GM12872 (cell line): Measurements from ENCODE around the gene MMP17.

ENCODE experiments used
- CTCF ChIP-seq: IDR thresholded peaks from 3 replicates; pipeline ENCODE4 v1.5.1; 2011; ENCODE audit warnings: low read depth, mild to moderate bottlenecking, low read length, moderate library complexity; ENCODE audit not compliant: insufficient read depth

The MMP17 gene

DNA sequence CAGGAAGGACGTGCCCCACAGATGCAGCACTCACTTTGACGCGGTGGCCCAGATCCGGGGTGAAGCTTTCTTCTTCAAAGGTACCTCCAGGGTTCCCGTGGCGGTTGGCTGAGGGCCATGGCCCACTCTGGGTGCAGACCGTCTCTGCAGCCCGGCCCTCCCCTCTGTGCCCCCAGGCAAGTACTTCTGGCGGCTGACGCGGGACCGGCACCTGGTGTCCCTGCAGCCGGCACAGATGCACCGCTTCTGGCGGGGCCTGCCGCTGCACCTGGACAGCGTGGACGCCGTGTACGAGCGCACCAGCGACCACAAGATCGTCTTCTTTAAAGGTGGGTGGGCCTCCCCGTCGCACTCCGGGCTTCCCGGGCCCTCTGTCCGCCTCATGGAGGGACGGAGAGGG, 16.9 kb downstream of the MMP17 start:
- no peak for TF ChIP-seq CTCF

- no peak for TF ChIP-seq CTCF
Observed at GRCh38 chr12:131847456-131847855, 19.3 kb downstream of the MMP17 start.

- TF ChIP-seq CTCF, result no peak
Observed at GRCh38 chr12:131848753-131849152, 20.6 kb downstream of the MMP17 start.

DNA sequence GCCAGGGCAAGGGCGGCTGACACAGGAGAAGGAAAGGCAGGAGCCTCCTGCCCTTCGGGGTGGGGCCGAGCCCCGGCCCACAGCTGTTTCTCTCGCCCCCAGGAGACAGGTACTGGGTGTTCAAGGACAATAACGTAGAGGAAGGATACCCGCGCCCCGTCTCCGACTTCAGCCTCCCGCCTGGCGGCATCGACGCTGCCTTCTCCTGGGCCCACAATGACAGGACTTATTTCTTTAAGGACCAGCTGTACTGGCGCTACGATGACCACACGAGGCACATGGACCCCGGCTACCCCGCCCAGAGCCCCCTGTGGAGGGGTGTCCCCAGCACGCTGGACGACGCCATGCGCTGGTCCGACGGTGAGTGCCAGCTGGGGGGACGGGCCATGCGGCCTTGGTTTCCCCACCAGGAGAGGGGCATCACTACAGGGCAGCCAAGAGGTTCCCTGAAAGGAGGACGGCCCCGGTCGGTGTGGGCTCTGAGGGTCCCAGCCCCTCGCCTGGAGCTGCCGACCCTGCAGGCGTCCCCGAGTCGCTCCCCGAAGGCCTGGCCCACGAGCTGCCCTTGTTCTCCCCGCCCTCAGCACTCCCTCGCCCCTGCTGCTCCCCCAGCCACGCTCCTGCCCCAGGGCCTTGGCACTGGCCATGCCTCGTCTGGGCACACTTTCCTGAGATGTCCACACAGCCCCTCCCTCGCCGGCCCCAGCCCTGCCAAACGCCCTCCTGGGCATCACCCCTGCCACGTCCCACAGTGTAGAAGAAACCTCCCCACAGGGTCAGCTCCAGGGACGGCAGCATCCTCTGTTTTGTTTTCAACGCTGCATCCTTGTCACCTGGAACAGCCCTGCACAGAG, 21.7 kb downstream of the MMP17 start:
- no peak for TF ChIP-seq CTCF

DNA sequence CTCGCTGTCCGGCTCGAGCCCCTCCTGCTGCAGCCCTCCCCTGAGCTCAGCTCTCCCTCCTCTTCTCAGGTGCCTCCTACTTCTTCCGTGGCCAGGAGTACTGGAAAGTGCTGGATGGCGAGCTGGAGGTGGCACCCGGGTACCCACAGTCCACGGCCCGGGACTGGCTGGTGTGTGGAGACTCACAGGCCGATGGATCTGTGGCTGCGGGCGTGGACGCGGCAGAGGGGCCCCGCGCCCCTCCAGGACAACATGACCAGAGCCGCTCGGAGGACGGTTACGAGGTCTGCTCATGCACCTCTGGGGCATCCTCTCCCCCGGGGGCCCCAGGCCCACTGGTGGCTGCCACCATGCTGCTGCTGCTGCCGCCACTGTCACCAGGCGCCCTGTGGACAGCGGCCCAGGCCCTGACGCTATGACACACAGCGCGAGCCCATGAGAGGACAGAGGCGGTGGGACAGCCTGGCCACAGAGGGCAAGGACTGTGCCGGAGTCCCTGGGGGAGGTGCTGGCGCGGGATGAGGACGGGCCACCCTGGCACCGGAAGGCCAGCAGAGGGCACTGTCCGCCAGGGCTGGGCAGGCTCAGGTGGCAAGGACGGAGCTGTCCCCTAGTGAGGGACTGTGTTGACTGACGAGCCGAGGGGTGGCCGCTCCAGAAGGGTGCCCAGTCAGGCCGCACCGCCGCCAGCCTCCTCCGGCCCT, 22.8 kb downstream of the MMP17 start:
- peak; percentile 66 for TF ChIP-seq CTCF

DNA sequence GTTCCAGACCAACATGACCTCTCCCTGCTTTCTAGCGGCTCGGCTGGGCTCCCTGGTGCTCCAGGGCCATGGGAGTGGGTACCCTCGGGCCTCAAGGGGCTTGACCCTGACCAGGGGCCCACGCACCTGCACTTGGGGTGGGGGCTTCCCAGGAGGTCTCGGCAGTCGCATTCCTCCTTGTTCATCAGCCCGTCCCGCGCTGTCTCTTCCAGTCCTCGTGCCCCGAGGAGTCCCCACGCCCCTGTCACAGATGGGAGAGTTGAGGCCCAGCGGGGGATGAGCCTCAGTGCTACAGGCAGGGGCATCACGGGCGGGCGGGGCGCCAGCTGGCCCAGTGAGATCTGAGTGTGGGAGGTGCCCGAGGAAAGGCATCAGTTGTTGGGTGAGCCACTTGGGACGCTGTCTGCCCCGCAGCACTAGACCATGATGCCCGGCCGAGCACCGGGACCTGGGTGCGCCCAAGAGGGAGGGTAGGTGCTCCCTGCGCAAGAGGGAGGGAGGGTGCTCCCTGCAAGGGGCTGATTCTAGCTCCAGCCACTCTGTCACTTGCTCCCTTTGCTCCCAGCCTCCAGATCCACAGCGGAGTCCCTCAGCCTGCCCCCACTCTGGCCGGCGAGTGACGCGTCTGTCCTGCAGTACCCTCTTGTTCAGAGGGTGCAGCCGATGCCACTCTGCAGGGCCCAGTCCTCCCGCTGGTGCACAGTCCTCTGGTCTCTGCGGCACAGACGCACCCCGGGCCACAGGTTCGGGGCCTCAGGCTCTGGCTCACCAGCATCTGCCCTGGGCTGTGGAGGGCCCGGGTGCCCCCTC, 23.8 kb downstream of the MMP17 start:
- no peak for TF ChIP-seq CTCF
